ENCODE measurements around the gene LUC7L. TPM values are rescaled to one million over a fixed set of nuclear protein-coding genes. Genes with fewer than 3 reads are reported as not detected.
"Not testable (repeated sequence)": the region's sequence is repeated elsewhere in the genome, so short reads cannot be mapped to it uniquely, and the experiment has no call there.

Gene LUC7L
- total RNA-seq, 1 donor from 2014 or later, result 23.3 TPM

DNA sequence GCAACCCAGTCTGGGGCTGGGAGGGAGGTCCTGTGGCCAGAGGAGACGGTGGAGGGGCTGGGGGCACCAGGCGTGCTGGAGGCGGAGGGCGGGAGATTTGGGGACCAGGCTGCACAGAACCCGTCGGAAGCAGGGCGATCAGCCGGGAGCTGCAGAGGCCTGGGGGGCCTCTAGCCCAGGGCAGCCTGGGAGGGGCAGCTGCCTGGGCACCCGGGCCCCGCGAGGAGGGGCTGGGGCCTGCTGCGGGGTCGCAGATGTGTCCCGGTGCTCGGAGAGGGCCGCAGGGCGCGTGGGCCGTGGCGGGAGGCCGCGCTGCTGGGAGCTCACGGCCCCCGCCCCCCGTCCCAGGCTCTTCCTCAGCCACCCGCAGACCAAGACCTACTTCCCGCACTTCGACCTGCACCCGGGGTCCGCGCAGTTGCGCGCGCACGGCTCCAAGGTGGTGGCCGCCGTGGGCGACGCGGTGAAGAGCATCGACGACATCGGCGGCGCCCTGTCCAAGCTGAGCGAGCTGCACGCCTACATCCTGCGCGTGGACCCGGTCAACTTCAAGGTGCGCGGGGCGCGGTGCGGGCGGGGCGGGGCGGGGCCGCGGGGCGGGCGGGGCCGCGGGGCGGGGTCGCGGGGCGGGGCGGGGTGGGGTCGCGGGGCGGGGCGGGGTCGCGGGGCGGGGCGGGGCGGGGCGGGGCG is 65.0 kb downstream of the LUC7L start:
- ATAC-seq, result peak; percentile 35

DNA sequence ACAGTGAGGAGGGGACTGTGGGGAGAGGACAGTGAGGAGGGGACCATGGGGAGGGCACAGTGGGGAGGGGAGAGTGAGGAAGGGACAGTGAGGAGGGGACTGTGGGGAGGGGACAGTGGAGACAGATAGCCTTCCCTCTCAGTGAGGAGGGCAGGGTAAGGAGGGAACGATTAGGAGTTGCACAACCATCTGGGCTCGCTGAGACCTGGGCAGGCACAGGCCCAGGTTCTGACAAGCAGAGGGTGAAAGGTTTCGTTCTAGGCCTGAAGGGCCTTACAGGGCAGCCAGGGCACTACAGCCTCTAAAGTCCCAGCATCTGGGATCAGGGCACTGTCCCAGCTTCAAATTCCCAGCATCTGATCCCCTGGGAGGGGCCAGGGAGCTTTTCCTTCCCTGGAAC is 65.6 kb downstream of the LUC7L start:
- not testable (repeated sequence) for ATAC-seq

DNA sequence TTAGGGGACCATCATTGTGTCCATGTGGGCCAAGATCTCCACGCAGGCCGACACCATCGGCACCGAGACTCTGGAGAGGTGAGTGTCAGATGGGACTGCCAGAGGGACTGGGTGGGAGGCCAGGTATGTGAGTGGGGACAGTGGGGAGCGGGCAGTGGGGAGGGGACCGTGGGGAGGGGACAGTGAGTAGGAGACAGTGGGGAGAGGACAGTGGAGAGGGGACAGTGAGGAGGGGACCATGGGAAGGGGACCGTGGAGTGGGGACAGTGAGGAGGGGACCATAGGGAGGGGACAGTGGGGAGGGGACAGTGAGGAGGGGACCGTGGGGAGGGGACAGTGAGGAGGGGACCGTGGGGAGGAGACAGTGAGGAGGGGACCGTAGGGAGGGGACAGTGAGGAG is 66.1 kb downstream of the LUC7L start:
- not testable (repeated sequence) for ATAC-seq

DNA sequence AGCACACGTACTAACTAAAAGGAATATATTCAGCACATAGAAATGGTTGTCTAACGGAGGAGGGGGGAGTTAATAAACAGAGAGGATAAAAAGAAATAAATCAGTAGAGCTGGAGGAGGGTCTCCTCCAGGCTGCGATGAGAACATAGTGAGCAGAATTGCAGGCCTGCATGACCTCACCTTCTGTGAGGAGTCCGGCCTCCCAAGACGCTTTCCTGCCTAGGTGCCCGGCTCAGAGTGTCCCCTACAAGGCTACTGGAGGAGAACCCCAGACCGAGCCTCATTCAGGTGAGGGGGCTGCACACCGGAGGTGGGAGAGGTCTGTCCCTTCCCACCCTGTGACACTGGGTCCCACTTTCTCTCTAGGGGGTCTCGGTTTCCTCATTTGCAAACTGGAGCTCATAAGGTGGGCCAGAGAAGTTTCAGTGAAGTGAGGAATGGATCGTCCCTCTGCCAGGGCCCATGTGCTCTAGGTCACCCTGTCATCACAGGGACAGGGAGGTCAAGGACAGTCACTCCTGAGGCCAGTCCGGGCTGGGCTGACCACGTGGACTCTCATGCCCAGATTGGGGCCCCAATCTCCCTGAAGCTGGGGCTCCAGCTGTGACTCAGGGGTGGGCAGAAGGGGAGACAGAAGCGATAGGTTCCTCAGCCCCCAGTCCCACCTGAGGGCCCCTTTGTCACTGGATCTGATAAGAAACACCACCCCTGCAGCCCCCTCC is 66.8 kb downstream of the LUC7L start:
- no peak for ATAC-seq

DNA sequence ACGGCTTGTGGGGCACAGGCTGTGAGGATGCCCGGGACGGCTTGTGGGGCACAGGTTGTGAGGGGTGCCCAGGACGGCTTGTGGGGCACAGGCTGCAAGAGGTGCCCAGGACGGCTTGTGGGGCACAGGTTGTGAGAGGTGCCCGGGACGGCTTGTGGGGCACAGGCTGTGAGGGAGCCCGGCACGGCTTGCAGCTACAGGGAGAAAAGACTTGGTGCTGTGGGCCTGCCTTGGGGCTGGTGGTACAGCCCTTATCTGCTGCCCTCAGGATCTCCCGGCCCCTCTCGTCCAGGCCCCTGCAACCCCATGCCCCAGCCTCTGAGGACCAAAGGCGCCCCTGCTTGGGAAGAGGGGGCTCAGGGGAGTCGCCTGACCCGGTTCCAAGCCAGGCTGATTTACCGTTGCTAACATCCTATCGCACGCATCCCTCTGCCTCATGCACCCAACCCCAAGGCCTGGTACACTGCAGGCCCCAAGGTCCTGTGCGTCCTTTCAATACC is 68.5 kb downstream of the LUC7L start:
- ATAC-seq, result no peak

DNA sequence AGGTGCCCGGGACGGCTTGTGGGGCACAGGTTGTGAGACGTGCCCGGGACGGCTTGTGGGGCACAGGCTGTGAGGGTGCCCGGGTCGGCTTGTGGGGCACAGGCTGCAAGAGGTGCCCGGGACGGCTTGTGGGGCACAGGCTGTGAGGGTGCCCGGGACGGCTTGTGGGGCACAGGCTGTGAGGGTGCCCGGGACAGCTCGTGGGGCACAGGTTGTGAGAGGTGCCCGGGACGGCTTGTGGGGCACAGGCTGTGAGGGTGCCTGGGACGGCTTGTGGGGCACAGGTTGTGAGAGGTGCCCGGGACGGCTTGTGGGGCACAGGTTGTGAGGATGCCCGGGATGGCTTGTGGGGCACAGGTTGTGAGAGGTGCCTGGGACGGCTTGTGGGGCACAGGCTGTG is 69.0 kb downstream of the LUC7L start:
- ATAC-seq, result not testable (repeated sequence)

DNA sequence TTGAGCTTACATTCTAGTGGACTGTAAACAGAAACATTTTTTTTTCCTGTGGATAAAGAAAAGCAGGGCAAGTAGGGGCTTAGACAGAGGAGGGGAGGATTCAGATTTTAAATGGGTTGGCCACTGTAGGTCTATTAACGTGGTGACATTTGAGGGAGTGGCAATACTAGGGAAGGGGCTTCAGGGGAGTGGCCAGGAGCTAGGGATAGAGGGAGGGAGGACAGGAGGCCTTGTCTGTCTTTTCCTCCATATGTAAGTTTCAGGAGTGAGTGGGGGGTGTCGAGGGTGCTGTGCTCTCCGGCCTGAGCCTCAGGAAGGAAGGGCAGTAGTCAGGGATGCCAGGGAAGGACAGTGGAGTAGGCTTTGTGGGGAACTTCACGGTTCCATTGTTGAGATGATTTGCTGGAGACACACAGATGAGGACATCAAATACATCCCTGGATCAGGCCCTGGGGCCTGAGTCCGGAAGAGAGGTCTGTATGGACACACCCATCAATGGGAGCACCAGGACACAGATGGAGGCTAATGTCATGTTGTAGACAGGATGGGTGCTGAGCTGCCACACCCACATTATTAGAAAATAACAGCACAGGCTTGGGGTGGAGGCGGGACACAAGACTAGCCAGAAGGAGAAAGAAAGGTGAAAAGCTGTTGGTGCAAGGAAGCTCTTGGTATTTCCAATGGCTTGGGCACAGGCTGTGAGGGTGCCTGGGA is 70.0 kb downstream of the LUC7L start:
- ATAC-seq, result no peak

DNA sequence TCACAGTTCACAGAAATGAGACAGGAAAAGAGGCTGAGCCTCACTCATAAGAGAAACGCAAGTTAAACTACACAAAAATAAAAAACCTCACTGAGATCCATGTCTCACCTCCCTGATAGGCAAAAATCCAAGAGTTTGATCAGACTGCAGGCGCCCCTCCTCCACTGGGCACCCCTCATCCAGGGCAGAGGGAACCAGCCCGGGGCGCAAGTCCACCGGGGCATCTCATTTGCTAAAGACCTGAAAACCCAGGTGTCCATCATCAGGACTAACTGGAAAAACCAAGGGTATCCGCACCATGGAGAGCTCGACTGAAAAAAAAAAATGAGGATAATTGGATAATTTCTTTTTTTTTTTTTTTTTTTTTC is 74.2 kb downstream of the LUC7L start:
- ATAC-seq, result no peak

DNA sequence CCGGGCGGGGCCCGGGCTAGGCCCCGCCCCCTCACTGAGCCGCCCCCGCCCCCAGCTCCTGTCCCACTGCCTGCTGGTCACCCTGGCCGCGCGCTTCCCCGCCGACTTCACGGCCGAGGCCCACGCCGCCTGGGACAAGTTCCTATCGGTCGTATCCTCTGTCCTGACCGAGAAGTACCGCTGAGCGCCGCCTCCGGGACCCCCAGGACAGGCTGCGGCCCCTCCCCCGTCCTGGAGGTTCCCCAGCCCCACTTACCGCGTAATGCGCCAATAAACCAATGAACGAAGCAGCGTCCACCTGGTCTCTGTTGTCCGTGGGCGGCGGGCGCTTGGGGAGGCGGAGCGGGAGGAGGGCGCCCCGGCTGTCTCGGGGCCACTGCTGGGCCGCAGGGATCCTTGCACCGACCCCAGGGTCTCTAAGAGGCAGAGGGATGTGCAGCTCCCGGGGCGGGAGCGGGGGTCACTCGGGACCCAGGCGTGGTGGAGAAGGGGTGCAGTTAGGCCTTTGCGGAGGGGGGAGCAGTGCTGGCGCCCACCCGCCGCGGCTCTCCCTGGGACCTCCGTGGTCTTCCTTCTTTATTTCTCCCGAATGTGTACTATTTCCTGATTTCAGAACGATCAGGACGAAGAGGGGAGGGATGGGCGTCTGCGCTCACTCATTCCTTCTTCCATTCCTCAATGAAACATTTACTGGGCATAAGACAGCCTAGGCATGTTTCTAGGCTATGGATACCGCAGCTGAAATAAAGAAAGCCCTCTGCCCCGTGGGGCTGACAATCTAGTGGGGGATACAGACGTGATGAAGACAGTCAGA is 74.8 kb downstream of the LUC7L start:
- peak; percentile 8 for ATAC-seq

DNA sequence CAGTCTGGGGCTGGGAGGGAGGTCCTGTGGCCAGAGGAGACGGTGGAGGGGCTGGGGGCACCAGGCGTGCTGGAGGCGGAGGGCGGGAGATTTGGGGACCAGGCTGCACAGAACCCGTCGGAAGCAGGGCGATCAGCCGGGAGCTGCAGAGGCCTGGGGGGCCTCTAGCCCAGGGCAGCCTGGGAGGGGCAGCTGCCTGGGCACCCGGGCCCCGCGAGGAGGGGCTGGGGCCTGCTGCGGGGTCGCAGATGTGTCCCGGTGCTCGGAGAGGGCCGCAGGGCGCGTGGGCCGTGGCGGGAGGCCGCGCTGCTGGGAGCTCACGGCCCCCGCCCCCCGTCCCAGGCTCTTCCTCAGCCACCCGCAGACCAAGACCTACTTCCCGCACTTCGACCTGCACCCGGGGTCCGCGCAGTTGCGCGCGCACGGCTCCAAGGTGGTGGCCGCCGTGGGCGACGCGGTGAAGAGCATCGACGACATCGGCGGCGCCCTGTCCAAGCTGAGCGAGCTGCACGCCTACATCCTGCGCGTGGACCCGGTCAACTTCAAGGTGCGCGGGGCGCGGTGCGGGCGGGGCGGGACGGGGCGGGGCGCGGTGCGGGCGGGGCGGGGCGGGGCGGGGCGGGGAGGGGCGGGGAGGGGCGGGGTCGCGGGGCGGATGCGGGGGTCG is 75.6 kb downstream of the LUC7L start:
- ATAC-seq, result peak; percentile 48

DNA sequence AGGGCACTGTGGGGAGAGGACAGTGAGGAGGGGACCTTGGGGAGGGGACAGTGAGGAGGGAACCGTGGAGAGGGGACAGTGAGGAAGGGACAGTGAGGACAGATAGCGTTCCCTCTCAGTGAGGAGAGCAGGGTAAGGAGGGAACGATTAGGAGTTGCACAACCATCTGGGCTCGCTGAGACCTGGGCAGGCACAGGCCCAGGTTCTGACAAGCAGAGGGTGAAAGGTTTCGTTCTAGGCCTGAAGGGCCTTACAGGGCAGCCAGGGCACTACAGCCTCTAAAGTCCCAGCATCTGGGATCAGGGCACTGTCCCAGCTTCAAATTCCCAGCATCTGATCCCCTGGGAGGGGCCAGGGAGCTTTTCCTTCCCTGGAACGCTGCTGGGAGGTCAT is 76.1 kb downstream of the LUC7L start:
- ATAC-seq, result peak; percentile 44

DNA sequence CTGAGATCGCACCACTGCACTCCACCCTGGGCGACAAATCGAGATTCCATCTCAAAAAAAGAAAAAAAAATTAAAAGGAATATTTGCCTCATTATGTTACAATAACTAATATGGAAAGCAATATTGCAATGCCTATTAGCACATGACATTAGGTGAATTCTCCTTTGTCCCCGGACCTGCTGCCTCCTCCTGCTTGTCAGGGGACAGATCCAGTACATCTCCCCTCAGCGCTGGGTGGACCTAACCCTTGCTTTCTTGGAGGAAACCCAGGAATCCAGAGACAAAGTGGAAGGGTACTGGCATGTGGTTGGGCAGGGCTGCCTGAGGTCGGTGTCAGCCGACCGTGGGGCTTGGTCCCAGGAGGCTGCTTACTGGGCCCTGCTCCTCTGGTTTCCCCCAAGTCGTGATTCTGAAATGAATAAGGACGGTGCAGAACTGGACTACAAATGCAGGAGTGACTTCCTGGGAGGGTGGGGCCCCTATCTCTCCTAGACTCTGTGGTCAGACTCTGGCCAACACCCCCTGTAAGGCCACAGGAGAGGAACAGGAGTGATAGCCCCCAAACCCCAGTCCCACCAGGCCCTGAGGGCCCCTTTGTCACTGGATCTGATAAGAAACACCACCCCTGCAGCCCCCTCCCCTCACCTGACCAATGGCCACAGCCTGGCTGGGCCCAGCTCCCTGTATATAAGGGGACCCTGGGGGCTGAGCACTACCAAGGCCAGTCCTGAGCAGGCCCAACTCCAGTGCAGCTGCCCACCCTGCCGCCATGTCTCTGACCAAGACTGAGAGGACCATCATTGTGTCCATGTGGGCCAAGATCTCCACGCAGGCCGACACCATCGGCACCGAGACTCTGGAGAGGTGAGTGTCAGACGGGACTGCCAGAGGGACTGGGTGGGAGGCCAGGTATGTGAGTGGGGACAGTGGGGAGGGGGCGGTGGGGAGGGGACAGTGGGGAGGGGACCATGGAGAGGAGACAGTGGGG is 76.8 kb downstream of the LUC7L start, which contains the start of gene HBZ:
HBZ (plus strand) TSS at position 504 of the 988 bp plus-strand sequence; CDS start at position 770, 266 bp downstream.
- ATAC-seq, result peak; percentile 42

DNA sequence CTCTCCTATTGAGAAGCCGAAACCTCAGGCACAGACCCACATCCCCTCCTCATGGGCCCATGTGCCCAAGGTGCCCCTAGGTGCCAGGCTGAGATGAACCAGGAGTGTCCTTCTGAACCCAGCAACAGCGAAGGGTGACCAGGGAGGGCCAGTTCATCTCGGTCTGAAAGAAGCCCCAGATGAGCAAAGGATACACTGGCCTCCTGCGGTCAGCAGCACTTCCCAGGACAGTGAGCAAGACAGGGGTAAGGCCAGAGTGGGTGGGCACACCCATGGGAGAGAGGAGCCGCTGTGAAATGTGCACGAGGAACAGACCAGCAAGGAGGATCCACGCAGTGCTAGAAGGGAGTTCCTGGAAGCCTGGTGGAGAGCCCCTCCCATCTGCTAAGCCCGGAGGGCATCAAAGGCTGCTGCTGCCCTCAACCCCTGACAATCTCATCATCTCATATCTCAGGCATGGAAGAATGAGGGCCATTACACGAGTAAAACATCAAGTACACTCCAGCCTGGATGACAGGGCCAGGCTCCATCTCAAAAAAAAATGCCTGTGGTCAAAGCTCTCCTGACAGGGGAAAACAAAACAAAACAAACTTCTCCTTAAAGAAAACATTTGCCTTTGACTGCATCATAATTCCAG is 80.1 kb downstream of the LUC7L start:
- no peak for ATAC-seq

DNA sequence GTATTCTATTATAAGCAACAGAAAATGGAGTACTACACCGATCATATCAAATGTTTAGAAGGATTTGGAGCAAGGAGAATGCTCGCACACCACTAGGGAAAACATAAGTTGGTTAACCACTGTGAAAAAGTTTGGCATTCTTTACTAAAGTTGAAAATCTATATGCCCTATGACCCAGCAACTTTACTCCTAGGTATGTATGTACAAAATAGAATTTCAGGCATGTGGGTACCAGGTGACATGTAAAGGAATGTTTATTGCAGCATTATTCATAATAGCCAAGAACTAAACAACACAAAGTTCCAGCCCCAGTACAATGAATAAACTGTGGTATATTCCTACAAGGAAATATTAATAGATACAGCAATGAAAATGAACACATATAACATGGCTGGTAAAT is 82.6 kb downstream of the LUC7L start:
- ATAC-seq, result no peak

DNA sequence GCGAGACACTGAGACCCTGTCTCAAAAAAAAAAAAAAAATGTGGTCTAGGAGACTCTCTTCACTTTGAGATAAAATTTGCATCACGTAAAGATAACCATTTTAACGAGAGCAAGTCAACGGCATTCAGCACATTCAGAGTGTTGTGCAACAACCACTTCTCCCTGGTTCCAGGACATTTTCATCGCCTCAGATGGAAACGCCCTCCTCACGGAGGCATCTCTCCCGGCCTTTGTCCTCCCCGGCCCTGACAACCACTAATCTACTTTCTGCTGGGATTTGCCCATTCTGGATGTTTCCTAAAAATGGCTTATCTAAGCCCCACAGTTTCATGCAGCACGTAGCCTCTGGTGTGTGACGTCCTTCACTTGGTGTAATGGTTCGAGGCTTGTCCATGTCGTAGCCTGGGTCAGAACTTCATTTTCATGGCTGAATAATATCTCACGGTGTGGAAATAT is 84.4 kb downstream of the LUC7L start:
- ATAC-seq, result no peak

DNA sequence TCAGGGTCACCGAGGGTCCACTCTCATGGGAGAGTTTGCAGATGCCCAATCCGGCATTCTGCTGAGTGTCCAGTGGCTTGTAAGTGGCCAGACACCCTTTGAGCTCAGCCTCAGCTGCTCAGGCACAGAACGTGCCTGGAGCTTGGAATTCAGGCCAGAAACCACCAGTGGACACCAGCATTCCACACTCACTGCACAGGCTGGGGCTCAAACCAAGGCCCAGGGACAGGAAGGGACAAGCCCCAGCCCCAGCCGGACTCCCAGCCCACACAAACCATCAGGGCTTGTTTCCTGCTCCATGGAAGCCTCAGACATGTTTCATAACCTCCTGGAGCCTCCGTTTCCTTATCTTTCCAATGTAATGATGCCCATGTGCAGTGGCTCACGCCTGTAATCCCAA is 85.8 kb downstream of the LUC7L start:
- no peak for ATAC-seq

DNA sequence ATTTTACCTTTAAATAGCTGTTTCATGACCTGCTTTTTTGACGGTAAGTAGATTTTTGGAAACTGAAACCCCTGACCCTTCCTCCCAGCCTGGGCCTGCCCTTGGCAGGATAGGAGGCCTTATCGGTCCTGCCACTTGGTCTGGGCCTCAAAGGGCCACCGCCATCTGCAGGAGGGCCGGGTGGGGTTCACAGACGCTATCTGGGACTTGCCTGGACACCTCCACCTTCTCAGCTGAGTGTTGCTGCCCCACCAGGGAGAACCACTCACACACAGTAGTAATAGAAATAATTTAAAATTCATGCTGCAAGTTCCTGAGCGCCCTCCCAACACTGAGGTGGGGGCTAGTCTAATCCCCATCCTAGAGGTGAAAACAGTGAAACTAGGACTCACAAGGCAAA is 86.2 kb downstream of the LUC7L start:
- ATAC-seq, result no peak

DNA sequence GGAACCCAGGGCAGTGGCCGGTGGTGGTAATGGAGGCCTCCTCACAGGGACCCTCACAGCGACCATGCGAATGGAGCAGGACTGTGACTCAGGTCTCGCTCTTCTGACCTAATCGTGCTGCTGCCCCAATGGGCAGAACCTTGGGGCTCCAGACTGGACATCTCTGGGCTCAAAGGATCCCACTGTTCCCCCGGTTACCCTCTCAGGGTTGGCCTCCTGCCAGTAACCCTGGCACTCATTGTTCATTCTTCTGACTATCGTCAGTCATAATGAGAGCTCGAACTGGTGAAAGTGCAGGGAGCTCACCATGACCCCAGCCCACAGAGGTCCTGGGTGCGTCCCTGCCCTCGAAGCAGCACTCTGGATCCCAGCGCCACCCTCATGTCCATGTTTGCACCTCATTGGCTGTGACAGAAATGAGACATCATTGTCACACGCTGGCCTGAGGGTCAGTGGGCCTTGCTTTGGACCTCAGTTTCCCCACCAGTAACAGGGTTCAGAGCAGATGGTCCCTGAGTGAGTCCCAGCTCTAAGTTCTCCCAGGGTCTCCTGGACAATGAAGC is 86.8 kb downstream of the LUC7L start:
- no peak for ATAC-seq

DNA sequence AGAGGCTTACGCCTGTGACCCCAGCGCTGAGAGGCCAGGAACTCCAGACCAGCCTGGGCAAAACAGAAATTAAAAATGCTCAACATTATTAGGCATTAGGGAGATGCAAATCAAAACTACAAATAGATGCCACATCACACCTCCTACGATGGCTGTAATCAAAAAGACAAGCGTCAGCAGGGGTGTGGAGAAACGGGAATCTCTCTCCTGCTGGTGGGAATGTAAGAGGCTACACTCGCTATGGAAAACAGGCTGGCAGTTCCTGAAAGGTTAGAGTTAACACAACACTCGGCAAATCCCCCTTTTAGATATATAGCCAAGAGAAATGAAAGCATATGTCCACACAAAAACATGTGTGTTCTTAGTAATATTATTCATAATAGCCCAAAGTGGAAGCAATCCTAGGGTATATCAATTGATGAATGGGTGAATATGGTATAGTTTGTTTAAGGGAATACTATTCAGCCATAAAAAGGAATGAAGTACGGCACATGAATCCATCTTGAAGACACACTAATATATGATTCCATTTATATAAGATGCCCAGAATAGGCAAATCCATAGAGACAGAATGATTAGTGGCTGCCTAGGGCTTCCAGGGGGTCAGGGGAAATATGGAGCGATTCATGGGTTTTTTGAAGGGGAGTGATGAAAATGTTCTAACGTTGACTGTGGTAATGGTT is 88.9 kb downstream of the LUC7L start:
- no peak for ATAC-seq
